ENCODE data around the gene ZNF618.

The ZNF618 gene

DNA sequence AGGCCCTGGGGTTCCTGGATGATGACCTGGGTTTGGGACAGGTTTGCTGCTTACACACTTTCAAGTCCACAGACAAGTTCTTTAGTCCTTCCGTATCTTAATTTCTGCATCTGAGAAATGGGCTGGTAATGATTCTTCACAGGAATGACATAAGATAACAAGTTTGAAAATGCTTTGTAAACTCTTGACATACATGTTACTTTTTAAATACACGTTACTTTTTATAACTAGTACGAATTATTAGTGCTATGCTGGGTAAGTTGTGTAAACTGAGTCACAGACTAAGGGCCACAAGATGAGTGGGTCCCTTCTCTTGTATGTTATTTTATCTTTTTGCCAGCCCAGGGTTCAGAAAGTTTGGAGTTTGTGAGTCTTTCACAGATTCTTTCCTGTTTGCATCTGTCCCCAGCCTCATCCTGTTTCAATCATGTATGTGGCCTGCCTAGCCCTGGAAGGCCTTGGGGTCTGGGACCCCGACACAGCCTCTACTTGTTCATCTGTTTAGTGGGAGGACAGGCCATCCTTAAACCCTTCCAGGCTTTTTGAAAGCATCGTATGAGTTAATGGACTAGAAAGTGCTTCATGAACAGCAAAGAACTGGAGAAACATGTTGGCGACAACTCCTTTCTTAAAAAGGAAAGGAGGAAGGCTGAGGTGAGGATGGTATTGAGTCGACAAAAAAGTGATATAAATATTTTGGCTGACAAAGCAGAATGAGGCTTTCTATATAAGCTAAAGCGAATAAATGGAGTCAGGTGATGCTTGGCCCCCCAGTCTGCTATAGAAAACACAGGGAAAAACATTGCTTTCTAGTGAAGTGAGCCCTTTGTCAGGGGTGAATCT lies 9.3 kb downstream of the ZNF618 start:
- no peak for DNase-seq (ENCODE audit: low read depth, low spot score)

DNA sequence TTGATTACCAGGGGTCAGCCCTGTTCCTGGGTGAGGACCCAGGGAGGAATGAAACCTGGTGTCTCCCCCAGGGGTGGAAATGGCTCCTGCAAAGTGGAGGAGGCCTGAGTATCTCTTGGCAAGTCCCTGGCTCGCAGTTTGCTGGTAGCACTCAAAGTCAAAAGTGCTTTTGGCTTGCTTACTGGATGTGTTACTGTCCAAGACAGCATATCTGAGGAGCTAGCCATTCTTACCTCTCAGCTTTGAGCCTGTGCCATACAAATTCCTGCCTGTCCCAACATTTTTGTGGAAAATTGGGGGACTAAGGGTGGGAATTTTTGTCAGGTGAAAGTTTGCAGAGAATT lies 9.9 kb downstream of the ZNF618 start:
- no peak for DNase-seq (ENCODE audit: low read depth, low spot score)

DNA sequence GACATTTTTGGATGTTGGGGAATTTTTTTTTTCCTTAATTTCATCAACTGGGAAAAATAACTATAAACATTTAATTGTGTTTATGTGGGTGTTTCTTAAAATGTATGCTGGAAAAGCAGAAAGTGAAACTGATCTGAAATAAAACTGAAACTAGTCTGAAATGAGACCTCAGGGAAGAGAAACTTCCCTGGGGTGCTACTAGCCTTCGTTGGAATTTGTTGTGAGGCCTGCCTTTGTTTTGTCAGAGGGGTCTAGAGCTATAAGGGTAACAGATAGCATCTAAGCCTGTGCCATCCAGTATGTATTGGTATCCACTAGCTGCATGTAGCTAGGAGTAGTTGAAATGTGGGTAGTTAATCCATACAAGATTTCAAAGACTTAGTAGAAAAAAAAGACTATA lies 10.4 kb downstream of the ZNF618 start:
- no peak for DNase-seq (ENCODE audit: low read depth, low spot score)

DNA sequence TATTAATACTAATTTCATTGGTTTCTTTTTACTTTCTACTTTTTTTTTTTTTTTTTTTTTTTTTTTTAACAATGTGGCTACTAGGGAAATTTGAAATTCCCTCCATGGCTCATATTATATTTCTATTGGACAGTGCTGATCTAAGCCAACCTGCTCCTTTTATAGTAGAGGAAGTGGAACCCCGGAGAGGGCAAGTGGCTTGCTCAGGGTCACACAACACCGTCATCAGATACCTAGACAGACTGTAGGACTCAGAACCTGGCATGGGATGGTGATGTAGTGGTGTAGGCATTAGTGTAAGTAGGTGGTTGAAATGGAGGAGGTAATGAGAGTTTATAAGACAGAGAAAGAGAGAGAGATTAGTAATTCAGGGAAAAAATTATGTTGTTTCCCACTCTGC lies 10.8 kb downstream of the ZNF618 start:
- no peak for DNase-seq (ENCODE audit: low read depth, low spot score)

DNA sequence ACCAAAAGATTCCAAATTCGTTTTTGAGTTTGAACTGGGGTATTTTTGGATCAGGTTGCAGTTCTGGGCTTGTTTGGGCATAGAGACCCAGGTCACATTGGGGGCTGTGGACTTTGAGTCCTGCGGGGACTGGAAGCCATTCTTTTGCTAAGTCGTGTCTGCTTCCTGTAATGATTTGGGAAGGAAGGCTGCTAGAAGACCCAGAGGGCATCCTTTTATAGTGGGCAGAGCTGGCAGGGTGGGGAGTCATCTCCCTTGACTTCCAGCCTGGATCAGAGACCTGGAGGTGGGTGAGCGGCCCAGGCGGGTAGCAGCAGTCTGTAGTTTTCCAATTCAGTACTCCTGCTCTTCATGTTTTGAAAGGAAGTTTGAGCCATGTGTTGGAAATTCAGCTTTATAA lies 11.3 kb downstream of the ZNF618 start:
- DNase-seq (ENCODE audit: low read depth, low spot score): no peak

DNA sequence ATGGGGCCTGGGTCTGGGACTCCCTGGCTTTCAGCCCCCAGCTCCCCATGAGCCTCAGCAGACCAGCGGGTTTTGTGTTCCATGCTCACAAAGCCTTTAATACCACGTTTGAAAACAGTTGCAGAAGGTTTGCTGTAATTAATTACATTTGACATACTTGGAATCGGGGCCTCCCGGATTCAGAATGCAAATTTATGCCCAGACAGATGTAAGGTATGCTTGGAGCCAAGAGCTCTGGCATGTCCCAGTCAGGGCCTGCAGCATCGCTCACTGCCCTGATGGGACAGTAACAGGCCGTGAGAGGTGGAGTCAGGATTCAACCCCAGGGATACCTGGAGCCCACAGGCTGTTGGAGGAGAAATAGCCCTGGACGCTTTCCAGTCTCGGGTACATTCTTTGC lies 12.2 kb downstream of the ZNF618 start:
- no peak for DNase-seq (ENCODE audit: low read depth, low spot score)

DNA sequence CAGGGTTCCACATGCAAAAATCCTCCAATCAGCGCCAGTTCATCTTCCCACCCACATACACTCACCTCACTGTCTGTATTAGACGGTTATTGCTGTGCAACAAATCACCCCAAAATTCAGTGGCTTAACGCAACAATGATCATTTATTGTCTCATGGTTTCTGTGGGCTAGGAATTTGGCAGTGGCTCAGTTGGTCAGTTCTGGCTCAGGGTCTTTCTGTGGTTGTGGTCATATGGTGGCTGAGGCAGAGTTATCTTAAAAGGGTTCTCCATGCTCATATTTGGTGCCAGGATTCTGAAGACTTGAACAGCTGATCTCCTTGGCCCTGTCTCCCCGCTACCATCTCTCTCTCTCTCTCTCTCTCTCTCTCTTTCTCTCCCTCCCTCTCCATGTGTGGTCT lies 12.9 kb downstream of the ZNF618 start:
- DNase-seq (ENCODE audit: low read depth, low spot score): no peak

DNA sequence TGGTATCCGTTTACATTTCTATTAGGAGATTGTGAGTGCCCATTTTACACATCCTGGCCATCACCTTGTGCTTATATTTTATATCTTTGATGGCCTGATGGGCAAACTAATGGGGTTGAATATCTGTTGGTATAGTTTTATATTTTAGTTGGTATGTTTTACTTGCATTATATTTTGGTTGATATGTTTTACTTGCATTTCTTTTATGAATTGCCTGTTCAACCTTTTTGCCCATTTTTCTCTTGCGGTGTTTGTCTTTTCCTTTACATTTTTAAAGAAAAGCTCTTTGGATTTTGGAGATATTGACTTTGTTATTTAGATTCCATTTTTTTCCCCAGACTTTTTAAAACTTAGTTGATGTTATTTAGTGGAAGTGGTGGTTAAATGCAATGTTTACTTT lies 14.6 kb downstream of the ZNF618 start:
- DNase-seq (ENCODE audit: low read depth, low spot score): no peak

DNA sequence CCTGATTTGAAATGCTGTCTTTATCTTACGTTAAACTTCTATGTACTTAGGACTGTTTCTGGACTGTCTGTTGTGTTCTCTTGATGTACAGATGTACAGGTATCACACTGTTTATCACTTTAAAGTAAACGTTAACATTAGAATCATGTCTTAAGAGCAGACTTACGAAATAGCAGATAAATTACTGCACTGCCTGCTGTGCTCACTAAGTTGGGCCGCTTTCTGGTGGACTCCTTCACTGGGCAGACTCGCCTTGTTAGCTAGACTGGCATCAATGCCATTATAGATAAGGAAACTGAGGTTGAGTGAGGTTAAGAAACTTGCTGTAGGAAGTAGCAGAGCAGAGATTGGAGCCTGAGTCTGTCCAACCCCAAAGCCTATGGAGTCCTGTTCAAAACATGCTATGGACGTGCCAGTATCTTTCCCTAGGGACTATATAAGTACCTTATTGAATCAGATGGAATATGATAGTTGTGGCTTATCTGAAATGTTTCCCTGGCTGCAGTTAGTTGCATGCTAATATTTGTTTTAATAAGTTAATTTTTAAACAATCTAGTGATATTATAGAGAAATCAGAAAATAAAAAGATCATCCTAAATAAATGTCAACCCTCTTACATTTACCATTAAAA lies 16.9 kb downstream of the ZNF618 start:
- DNase-seq (ENCODE audit: low read depth, low spot score): no peak

DNA sequence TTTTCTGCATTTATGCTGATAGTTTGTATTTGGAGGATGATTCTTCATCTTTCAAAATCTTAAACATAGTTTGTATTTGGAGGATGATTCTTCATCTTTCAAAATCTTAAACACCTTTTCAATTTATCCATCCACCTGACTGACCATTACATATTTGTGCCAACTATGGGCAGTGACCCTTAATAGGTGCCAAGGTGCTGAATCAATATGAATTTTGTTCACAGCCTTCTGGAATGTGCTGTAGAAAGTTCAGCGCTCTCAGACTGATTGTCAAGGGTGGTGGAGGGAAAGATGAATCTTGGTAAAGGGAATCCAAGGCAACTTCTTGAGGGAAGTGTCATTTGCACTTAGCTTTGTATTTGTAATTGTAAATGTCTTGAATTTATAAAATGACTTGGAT lies 18.1 kb downstream of the ZNF618 start:
- DNase-seq (ENCODE audit: low read depth, low spot score): no peak

DNA sequence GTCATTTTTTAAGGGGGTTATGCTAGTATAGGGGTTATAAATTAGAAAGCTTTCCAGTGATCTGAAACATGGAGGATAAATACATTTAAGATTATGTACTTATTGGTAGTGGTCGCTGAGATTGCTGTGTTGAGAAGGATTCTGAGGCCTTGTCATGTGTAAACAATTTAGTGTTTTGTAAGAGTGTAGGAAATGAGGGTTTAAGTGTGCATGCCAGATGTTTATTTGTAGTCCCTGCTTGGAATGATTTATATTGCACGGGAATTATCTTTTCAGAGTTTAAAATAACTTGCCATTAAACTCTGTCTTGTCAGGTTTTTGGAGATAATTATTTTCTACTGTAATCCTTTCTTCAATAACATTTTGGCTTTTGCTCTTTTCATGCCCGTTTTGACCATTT lies 19.4 kb downstream of the ZNF618 start:
- DNase-seq (ENCODE audit: low read depth, low spot score): no peak

DNA sequence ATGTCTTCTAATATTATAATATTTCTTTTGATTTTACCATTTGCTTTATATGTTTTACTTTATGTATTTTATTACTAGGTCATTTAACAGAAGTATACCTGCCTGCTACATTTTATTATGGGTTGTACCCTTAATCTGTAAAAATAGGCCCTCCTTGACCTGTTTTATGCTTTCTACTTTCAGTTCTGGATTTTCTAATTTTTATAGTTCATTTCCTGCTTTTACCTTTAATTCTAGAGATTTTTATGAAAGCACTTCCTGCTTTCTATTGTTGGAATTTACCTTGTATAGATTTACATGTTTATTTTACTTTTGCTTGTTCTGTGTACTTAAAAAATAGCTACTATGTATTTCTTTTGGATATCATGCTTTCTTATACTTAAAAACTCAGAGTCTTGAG lies 20.6 kb downstream of the ZNF618 start:
- no peak for DNase-seq (ENCODE audit: low read depth, low spot score)

DNA sequence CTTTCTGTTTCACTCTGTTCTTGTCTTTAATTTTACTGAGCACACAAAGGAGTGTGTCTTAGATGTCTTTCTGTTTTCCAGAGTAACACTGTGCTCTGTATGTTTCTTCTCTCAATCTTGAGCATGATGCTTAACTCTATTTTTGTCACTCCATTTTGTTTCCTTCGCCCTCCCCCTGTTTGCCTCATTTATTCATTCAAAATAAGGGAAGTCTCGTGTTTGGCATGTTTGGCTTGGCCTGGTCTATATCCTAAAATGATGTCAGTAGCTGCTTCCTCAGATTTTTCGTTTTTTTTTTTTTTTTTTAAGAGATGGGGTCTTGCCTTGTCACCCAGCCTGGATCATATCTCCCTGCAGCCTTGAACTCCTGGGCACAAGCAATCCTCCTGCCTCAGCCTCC lies 22.0 kb downstream of the ZNF618 start:
- no peak for DNase-seq (ENCODE audit: low read depth, low spot score)

DNA sequence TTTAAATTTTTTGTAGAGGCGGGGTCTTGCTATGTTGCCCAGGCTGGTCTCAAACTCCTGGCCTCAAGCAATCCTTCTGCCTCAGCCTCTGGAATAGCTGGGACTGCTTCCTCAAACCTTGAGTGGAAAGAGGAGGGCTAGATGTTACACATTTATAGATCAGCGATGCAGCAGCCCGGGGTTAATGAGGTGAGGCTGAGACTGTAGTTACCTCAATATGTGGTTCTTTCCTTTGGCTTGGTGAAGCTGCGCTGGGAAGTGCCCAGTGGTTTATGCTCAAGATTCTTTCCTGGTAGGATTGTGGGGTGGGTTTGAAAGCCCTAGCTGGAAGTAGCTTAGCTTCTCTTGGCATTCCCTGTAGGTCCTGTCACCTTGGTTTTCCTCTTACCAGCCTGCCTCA lies 22.5 kb downstream of the ZNF618 start:
- DNase-seq (ENCODE audit: low read depth, low spot score): no peak

DNA sequence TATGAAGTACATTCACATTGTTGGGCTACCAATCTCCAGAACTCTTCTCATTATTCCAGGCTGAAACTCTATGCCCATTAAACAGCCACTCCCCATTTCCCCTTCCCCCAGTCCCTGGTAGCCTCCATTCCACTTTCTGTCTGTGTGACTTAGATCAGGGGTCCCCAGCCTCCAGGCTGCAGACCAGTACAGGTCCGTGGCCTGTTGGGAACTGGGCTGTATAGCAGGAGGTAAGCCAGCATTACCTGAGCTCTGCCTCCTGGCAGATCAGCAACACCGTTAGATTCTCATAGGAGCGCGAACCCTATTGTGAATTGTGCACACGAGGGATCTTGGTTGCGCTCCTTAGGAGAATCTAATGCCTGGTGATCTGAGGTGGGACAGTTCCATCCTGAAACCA lies 23.1 kb downstream of the ZNF618 start:
- DNase-seq (ENCODE audit: low read depth, low spot score): no peak

DNA sequence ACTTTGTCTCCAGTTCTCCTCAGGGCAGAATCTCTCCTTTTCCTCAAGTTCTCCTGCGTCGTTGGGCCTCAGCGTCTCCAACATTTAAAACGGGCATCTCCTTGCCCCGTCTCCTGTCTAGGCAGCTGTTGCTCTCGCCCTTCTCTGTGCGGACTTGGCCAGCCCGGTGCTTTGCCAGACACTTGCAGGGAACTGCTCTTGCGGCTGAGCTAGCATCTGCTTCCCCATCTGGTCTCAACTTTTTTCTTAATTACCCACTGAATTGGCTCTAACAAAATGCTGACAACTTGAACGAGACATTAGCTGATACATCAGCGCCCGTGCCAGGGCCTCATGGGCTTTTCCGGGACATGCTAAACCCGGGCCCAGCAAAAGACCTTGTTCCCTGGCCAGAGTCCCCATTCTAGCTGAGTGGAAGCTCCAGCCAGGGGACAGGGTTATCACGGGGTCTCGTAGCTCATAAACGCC lies 25.1 kb downstream of the ZNF618 start:
- DNase-seq (ENCODE audit: low read depth, low spot score): no peak

DNA sequence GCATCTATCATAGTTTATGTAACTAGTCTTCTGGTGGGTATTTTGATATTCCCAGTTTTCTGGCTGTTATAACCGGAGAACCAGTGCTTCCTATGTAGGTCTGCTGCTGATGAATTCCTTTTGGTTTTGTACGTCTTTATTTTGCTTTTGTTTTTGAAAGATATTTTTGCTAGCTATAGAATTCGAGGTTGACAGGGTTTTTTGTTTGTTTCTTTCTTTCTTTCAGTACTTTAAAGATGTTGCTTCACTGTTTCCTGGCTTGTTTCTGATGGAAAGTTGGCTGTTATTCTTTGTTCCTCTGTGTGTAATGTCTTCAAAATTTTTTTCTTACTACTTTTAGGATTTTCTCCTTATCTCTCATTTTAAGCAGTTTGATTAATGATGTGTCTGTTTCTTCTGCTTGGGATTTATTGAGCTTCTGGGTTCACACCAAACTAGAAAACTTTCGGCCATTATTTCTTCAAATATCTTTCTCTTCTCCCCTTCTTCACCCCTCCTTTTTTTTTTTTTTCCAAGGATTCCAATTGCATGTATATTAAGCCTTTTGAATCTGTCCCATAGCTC lies 27.5 kb downstream of the ZNF618 start:
- no peak for DNase-seq (ENCODE audit: low read depth, low spot score)

DNA sequence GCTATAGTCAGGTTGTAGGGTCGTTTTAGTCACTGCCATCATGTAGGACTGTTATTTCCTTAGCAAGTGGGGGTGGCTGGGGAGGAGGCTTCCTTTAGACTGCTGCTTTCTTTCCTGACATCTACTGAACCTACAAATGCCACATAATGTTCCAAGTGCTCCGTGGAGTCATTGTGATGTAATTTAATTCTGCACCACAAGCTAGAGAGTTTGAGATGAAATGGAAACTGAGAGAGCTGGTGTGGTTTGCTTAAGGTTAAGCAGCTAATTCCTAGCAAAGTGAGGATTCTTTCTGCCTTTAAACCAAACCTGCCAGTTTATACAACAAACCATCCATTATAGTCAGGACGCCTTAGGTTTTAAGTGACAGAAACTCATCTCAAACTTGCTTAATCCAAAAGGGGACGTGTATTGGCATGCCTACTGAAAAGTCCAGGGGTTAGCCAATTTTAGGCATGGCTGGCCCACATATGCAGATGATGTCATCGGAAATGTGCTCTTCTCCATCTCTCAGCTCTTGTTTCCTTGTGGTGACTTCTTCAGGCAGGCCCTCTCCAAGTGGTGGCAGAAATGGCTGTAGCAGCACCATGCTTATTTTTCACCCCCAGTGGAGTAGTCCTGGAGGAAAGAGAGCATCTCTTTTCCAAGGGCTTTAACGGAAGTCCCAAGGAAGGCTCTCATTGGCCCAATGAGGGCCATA lies 30.5 kb downstream of the ZNF618 start:
- no peak for DNase-seq (ENCODE audit: low read depth, low spot score)

DNA sequence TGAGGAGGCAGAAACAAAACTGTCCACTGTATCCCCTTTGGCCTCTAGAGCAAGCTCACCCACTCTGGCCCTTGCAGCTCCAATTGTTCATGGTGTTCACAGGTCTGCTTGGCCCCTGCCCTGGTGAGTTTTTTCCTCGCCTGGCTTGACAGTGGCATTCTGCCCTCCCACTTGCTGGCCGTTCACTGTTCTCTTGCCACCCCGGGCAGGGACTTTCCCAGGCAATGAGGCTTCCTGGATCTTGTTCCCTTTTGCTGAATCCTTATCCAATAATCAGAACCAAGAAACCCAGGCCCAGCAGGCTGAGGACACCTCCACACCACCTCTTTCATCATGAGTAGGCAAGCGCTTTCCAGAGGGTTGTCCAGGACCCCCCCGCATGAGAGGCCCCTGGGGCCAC lies 31.2 kb downstream of the ZNF618 start:
- DNase-seq (ENCODE audit: low read depth, low spot score): no peak

DNA sequence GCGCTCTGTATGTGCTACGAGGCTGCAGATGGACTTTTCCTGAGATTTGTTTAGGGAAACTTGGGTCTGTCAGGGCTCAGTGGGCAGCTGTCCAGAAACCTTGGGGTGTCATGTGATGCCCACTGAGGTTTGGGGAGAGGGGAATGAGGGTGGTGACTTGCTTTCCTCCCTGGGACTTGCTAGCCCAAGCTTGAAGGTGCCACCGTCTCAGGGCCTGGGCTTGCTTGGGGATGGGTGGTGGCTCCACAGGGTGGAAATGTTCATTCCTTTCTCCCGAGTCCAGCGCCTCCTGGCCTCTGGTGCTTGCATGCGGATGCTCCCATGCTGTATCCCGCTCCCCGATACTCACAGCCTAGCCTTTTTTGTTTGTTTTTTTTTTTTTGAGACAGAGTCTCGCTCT lies 33.3 kb downstream of the ZNF618 start:
- no peak for DNase-seq (ENCODE audit: low read depth, low spot score)

DNA sequence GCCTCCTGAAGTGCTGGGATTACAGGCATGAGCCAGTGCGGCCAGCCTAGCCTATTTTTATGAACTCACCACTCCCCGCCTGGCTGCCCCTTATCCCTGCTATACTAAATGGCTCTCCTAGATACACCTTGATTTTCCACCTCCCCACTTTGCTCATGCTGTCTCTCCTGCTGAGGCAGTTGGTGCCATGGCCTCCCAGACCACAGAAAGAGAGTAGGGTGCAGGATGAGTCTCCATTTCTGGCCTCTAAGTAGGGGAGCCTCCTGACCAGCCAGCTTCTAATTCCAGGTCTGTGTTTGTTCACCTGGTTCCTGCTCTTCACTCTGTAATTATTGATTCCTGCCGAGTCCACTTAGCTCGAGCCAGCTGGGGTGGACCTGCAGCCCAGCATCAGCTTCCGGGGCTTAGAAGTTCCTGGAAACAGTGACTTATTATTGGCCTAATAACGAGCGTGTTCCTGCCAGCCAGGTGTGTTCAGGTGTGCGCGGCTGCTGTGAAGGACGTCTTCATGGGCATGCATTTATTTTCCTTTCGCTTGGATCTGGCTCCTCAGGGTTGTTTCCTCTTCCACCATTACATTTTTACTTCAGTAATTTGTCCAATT lies 34.0 kb downstream of the ZNF618 start:
- no peak for DNase-seq (ENCODE audit: low read depth, low spot score)
